K562 (cell line): ENCODE data around the gene NFATC3. TPM values are rescaled to one million over a fixed set of nuclear protein-coding genes. Genes with fewer than 3 reads are reported as not detected.

Experiments
- CHD4 ChIP-seq: fragments of 200-600 bp; sonication (generic); IDR thresholded peaks from 3 replicates; pipeline ENCODE4 v1.6.1; 2012; ENCODE audit warnings: low read depth, mild to moderate bottlenecking, mixed read lengths, low read length, inconsistent platforms; ENCODE audit not compliant: insufficient read depth, insufficient replicate concordance, poor library complexity, severe bottlenecking
- CREM ChIP-seq: IDR thresholded peaks from 2 replicates; pipeline ENCODE4 v1.6.1; 2014; ENCODE audit warnings: antibody characterized with exemption, low read depth
- E2F1 ChIP-seq: sonication (generic); formaldehyde crosslinking; IDR thresholded peaks from 2 replicates; pipeline ENCODE4 v1.8.1; 2023; ENCODE audit warnings: mild to moderate bottlenecking, missing genetic modification reagents, moderate library complexity
- E2F6 ChIP-seq, 2 experiments: IDR thresholded peaks; 2 replicates each; pipeline ENCODE4 v1.6.1; 2011; ENCODE audit warnings: borderline replicate concordance in 1 of 2, control low read depth in 1 of 2, low read depth in 1 of 2, low read length in 1 of 2, mild to moderate bottlenecking in 1 of 2, mixed read lengths in 1 of 2, moderate library complexity in 1 of 2; ENCODE audit not compliant: insufficient read depth in 1 of 2, insufficient read length in 1 of 2, poor library complexity in 1 of 2, severe bottlenecking in 1 of 2; ENCODE audit errors: extremely low read depth in 1 of 2
- EGR1 ChIP-seq: fragments of 450-650 bp; conservative IDR thresholded peaks from 2 replicates; pipeline ENCODE4 v1.6.1; 2017; ENCODE audit warnings: mild to moderate bottlenecking
- GABPB2 ChIP-seq: fragments of 250-450 bp; sonication (Bioruptor Pico); conservative IDR thresholded peaks from 2 replicates; pipeline ENCODE4 v1.5.1; 2021; ENCODE audit warnings: mild to moderate bottlenecking
- KLF13 ChIP-seq: fragments of 450-650 bp; IDR thresholded peaks from 2 replicates; pipeline ENCODE4 v1.6.1; 2016; ENCODE audit warnings: missing genetic modification characterization, low read depth, mild to moderate bottlenecking, missing compliant biosample characterization, moderate library complexity, borderline replicate concordance
- MCM7 ChIP-seq, 2 experiments: fragments of 450-650 bp; IDR thresholded peaks; 2 replicates each; pipeline ENCODE4 v1.6.1; 2016 to 2018
- MED1 ChIP-seq: sonication (generic); formaldehyde crosslinking; IDR thresholded peaks from 2 replicates; pipeline ENCODE4 v1.8.1; 2023; ENCODE audit warnings: missing genetic modification reagents, borderline replicate concordance
- MTA3 ChIP-seq: fragments of 450-650 bp; formaldehyde crosslinking; IDR thresholded peaks from 2 replicates; pipeline ENCODE4 v1.6.1; 2017; ENCODE audit warnings: mild to moderate bottlenecking, borderline replicate concordance
- NR2C1 ChIP-seq, 2 experiments: fragments of 450-650 bp; IDR thresholded peaks; 2 replicates each; pipeline ENCODE4 v1.6.1; 2017; ENCODE audit warnings: mild to moderate bottlenecking in 2 of 2, antibody characterized with exemption in 1 of 2, inconsistent platforms in 1 of 2, missing compliant biosample characterization in 1 of 2, missing genetic modification characterization in 1 of 2
- SREBF1 ChIP-seq: fragments of 150-350 bp; IDR thresholded peaks from 2 replicates; pipeline ENCODE4 v1.6.1; 2014; ENCODE audit warnings: antibody characterized with exemption, low read depth, low read length, borderline replicate concordance
- TAF9B ChIP-seq: fragments of 450-650 bp; IDR thresholded peaks from 2 replicates; pipeline ENCODE4 v1.6.1; 2018; ENCODE audit warnings: mild to moderate bottlenecking; ENCODE audit not compliant: partially characterized antibody
- TOE1 ChIP-seq, 2 experiments: fragments of 450-650 bp in 1 of 2; sonication (generic) in 1 of 2; formaldehyde crosslinking in 1 of 2; IDR thresholded peaks; 2 replicates each; pipeline versions ENCODE4 v1.7.1 to v1.8.0; 2016 to 2022; ENCODE audit warnings: borderline replicate concordance in 2 of 2, mild to moderate bottlenecking in 2 of 2, antibody characterized with exemption in 1 of 2, inconsistent platforms in 1 of 2, low read depth in 1 of 2, missing genetic modification reagents in 1 of 2, moderate library complexity in 1 of 2
- TRIM24 ChIP-seq, 2 experiments: fragments of 450-650 bp; IDR thresholded peaks; 2 replicates each; pipeline ENCODE4 v1.6.1; 2016
- U2AF1 ChIP-seq: fragments of 200-400 bp; formaldehyde crosslinking; optimal IDR thresholded peaks from 2 replicates; pipeline ENCODE3; 2017; ENCODE audit warnings: mild to moderate bottlenecking, low read depth, low read length, moderate library complexity
- USF1 ChIP-seq: sonication (generic); formaldehyde crosslinking; IDR thresholded peaks from 2 replicates; pipeline ENCODE4 v1.9.0; 2022; ENCODE audit warnings: mild to moderate bottlenecking, missing genetic modification reagents
- ZBTB26 ChIP-seq: fragments of 450-650 bp; formaldehyde crosslinking; IDR thresholded peaks from 2 replicates; pipeline ENCODE4 v1.4.0; 2022; ENCODE audit warnings: missing genetic modification characterization
- ZKSCAN8 ChIP-seq: fragments of 200-800 bp; sonication (Bioruptor generic); IDR thresholded peaks from 2 replicates; pipeline ENCODE4 v1.6.1; 2016; ENCODE audit warnings: missing genetic modification characterization, missing compliant biosample characterization
- ZNF239 ChIP-seq: fragments of 250-450 bp; sonication (Bioruptor Pico); IDR thresholded peaks from 2 replicates; pipeline ENCODE4 v1.4.0; 2020; ENCODE audit warnings: mild to moderate bottlenecking
- ZNF766 ChIP-seq: fragments of 200-800 bp; sonication (Bioruptor generic); conservative IDR thresholded peaks from 2 replicates; pipeline ENCODE4 v1.6.1; 2016; ENCODE audit warnings: missing genetic modification characterization, missing compliant biosample characterization
- polyA plus RNA-seq, 8 experiments: library from polyadenylated mRNA; depleted of rRNA in 4 of 8; stranded (reverse) in 5 of 8; unstranded in 3 of 8; fragments of >200 nt; fragmentation: Nextera tagmentation in 2 of 8; fragmentation: Illumina TruSeq in 1 of 8; extraction: Ambion mirVana in 2 of 8; extraction: Trizol in 1 of 8; gene quantifications; 2 replicates each; pipeline versions ENCODE4 v1.2.1 to v1.2.3, GENCODE V29; 2011 to 2014; ENCODE audit warnings: inconsistent platforms in 1 of 8, missing spikeins in 1 of 8
- total RNA-seq, 7 experiments: library from RNA; depleted of rRNA in 6 of 7; stranded (reverse); fragments of >200 nt in 6 of 7; fragmentation: Illumina TruSeq in 2 of 7; extraction: Trizol in 2 of 7; gene quantifications; 2 replicates each; pipeline versions ENCODE4 v1.2.1 to v1.2.3, GENCODE V29; 2011 to 2021; ENCODE audit warnings: low replicate concordance in 1 of 7

Gene NFATC3
- total and polyA plus RNA-seq, 9 of the 15 experiments (the other 6 are each of a cell fraction or from before 2014, with no cell fraction given) = 15.7 to 98.4 (median 59.4) TPM

- no peak for TF ChIP-seq ZNF239
- TF ChIP-seq CHD4 = no peak
- no peak for TF ChIP-seq MCM7 (IDR thresholded peaks at IDR 0.05)
- no peak for TF ChIP-seq NR2C1 (IDR thresholded peaks at IDR 0.05)
- TF ChIP-seq NR2C1 (tag; IDR thresholded peaks at IDR 0.05) = no peak
- peak; percentile 27; the same call in 1 of the 2 replicates for TF ChIP-seq E2F1 (CRISPR knock-in tag)
- TF ChIP-seq GABPB2 = no peak
- no peak for TF ChIP-seq E2F6 (IDR thresholded peaks at IDR 0.05; ENCODE audit: borderline replicate concordance in 1 of 2, extremely low read depth in 1 of 2, insufficient read depth in 1 of 2, insufficient read length in 1 of 2, low read depth in 1 of 2, low read length in 1 of 2, poor library complexity in 1 of 2, severe bottlenecking in 1 of 2)
- TF ChIP-seq USF1 (CRISPR knock-in tag) = peak; percentile 20
- peak; percentile 20; the same call in 1 of the 2 replicates for TF ChIP-seq KLF13 (tag)
- no peak; the same call in 1 of the 2 replicates for TF ChIP-seq ZKSCAN8
- TF ChIP-seq CREM = no peak; the same call in none of the 2 replicates
- no peak for TF ChIP-seq TRIM24 (IDR thresholded peaks at IDR 0.05)
- TF ChIP-seq MTA3 = peak; percentile 73
- TF ChIP-seq TAF9B = no peak
- peak; percentile 55; the same call in 1 of the 2 replicates for TF ChIP-seq ZBTB26 (CRISPR knock-in tag)
- no peak for TF ChIP-seq SREBF1
- no peak for TF ChIP-seq MED1 (CRISPR knock-in tag)
- TF ChIP-seq U2AF1 = peak; percentile 19
- TF ChIP-seq EGR1 = no peak
- 0 out of 2 replicates have a peak, but pooled peaks have one; percentile 52 for TF ChIP-seq ZNF766
- peak; percentile 45; the same call in 1 of the 2 replicates for TF ChIP-seq TOE1 (IDR thresholded peaks at IDR 0.05; ENCODE audit: borderline replicate concordance)
- TF ChIP-seq TOE1 (CRISPR knock-in tag; IDR thresholded peaks at IDR 0.05; ENCODE audit: borderline replicate concordance, low read depth) = no peak
Observed at GRCh38 chr16:68085259-68086071, at the start of gene NFATC3 (continued).
